ENCODE data around the gene ANGEL1. TPM values are rescaled to one million over a fixed set of nuclear protein-coding genes. Genes with fewer than 3 reads are reported as not detected.

ANGEL1 gene
- total and polyA plus RNA-seq, 9 of the 15 experiments (the other 6 are each of a cell fraction or from before 2014, with no cell fraction given) = 2.1 to 22.2 (median 7.3) TPM

- TF ChIP-seq ZBTB26 (CRISPR knock-in tag; IDR thresholded peaks at IDR 0.05) (no peak), CCNT2 (IDR thresholded peaks at IDR 0.05; ENCODE audit: borderline replicate concordance, extremely low read depth, insufficient read length, low read depth, low read length) (no peak), ZNF778 (CRISPR knock-in tag; IDR thresholded peaks at IDR 0.05) (no peak), ZNF133 (CRISPR knock-in tag; IDR thresholded peaks at IDR 0.05) (no peak), ESRRA (IDR thresholded peaks at IDR 0.05; ENCODE audit: borderline replicate concordance, low read depth) (no peak)
Measured at GRCh38 chr14:76828339-76829012, 15.8 kb upstream of the ANGEL1 start (continued).

GRCh38 chr14:76827696-76828296 lies 15.1 kb upstream of the ANGEL1 start:
- no peak for FAIRE-seq
- TF ChIP-seq RAD21 (CRISPR knock-in tag; conservative IDR thresholded peaks at IDR 0.05 in 1 of 2, IDR thresholded peaks at IDR 0.05 in 1 of 2) (no peak), ASH1L (IDR thresholded peaks at IDR 0.05; ENCODE audit: borderline replicate concordance, low read depth, partially characterized antibody) (no peak), TGIF2 (CRISPR knock-in tag; IDR thresholded peaks at IDR 0.05) (no peak), SP1 (CRISPR knock-in tag; IDR thresholded peaks at IDR 0.05) (no peak), NCOR1 (IDR thresholded peaks at IDR 0.05) (no peak), ILF3 (IDR thresholded peaks at IDR 0.05; ENCODE audit: borderline replicate concordance) (no peak), HBP1 (CRISPR knock-in tag; IDR thresholded peaks at IDR 0.05) (no peak), ZNF780A (CRISPR knock-in tag; IDR thresholded peaks at IDR 0.05) (no peak), NR3C1 (CRISPR knock-in tag; IDR thresholded peaks at IDR 0.05) (no peak), E2F8 (IDR thresholded peaks at IDR 0.05; ENCODE audit: low read depth, partially characterized antibody) (no peak)
- H3K9ac ChIP-seq (ENCODE audit: insufficient read depth in 1 of 2, low read depth in 2 of 2, low read length in 2 of 2) = no peak overlapping the region

More at GRCh38 chr14:76827696-76828296, 15.1 kb upstream of the ANGEL1 start:
- H3K4me1 ChIP-seq (replicated peaks in 1 of 2; ENCODE audit: control insufficient read depth in 2 of 2, insufficient read depth in 2 of 2, low read length in 2 of 2) = no peaks in the 10 kb centered on the region
- H3K27me3 ChIP-seq (ENCODE audit: control insufficient read depth in 2 of 2, insufficient read depth in 2 of 2, low read length in 2 of 2) = peaks cover 13 to 47% of the 10 kb centered on the region in 2 experiments; a peak in 4 of 5 replicates
- H3K9me1 ChIP-seq (ENCODE audit: control insufficient read depth, insufficient read depth, low read length) = no peaks in the 10 kb centered on the region
- POLR2A ChIA-PET = interaction anchor here (1.0 to 1.6 kb wide), 2 partner anchors 18 to 50 kb away, joined by 3 to 4 read pairs; no protein-coding TSS in a partner anchor
- ATAC-seq (no peak), DNase-seq (ENCODE audit: extremely low read depth in 1 of 4, low spot score in 3 of 4) (no peak)
- no peaks in the 10 kb centered on the region for H3K79me2 ChIP-seq (ENCODE audit: control insufficient read depth, insufficient read depth, low read length)
- BruUV-seq (replicated peaks) = no TSS peak
- H3K4me3 ChIP-seq = no peak overlapping the region
- H3K9me3 ChIP-seq (replicated peaks; ENCODE audit: control insufficient read depth, insufficient read depth, low read depth, low read length) = no peaks in the 10 kb centered on the region
- CTCF ChIA-PET (ENCODE audit: low intra/inter-chr PET ratio) = no interaction called here
- no CpG with 5 or more reads among the region's 9 CpGs for WGBS (ENCODE audit: insufficient coverage, low coverage, missing lambda C conversion rate)
- no peak overlapping the region for H3K4me2 ChIP-seq (ENCODE audit: insufficient read depth, low read length)
- no peaks in the 10 kb centered on the region for H4K20me1 ChIP-seq (replicated peaks; ENCODE audit: control insufficient read depth, insufficient read depth, low read length)
- H3K27ac ChIP-seq (ENCODE audit: extremely low read depth, low read depth, low read length) = no peak overlapping the region
- intact Hi-C loops (cut with micrococcal nuclease) = no loop called here
- in situ Hi-C loops (cut with MboI) = no loop called here
- no peaks in the 10 kb centered on the region for H3K36me3 ChIP-seq (ENCODE audit: control insufficient read depth, insufficient read depth, low read length)
- H2AFZ ChIP-seq (ENCODE audit: low read depth, low read length) = no peak overlapping the region

Measured in K562 (cell line).